ENCODE results near the gene FCRLB.
A peak's percentile ranks its signal among the peaks of the same experiment; 100 is the strongest.
"Not testable (repeated sequence)": the region's sequence is repeated elsewhere in the genome, so short reads cannot be mapped to it uniquely, and the experiment has no call there.

The FCRLB gene

DNA sequence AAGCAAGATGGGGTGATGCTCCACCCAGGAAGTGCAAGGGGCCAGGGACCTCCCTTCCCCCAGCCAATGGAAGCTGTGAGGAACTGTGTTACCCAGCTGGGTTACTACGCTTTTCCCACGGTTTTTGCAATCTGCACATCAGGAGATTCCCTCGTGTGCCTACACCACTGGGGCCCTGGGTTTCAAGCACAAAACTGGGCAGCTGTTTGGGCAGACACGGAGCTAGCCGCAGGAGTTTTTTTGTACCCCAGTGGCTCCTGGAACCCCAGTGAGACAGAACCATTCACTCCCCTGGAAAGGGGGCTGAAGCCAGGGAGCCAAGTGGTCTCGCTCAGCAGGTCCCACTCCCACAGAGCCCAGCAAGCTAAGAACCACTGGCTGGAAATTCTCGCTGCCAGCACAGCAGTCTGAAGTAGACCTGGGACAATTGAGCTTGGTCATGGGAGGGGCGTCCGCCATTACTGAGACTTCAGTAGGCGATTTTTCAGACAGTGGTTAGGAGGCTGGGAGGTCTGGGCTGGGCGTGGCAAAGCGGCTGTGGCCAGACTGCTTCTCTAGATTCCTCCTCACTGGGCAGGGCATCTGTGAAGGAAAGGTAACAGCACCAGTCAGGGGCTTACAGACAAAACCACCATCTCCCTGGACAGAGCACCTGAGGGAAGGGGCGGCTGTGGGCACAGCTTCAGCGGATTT lies 28.2 kb upstream of the FCRLB start:
- H2AFZ ChIP-seq (ENCODE audit: low read length, unreplicated experiment); H3K36me3 ChIP-seq (ENCODE audit: insufficient read depth, low read length); H3K79me2 ChIP-seq (ENCODE audit: control insufficient read depth, insufficient read depth, low read length, unreplicated experiment); H3K4me1 ChIP-seq (ENCODE audit: control insufficient read depth, insufficient read depth, low read length, unreplicated experiment); H3K27me3 ChIP-seq (ENCODE audit: insufficient read depth, low read length); H3K27ac ChIP-seq (ENCODE audit: low read depth, low read length); H3K4me3 ChIP-seq (ENCODE audit: low read depth, low read length): not testable (repeated sequence)

DNA sequence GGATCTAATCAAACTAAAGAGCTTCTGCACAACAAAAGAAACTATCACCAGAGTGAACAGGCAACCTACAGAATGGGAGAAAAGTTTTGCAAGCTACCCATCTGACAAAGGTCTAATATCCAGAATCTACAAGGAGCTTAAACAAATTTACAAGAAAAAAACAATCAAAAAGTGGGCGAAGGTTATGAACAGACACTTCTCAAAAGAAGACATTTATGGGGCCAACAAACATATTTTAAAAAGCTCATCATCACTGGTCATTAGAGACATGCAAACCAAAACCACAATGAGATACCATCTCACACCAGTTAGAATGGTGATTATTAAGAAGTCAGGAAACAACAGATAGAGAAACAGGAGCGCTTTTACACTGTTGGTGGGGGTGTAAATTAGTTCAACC lies 23.0 kb upstream of the FCRLB start:
- not testable (repeated sequence) for H3K27ac ChIP-seq (ENCODE audit: low read depth, low read length); H3K4me1 ChIP-seq (ENCODE audit: control insufficient read depth, insufficient read depth, low read length, unreplicated experiment); H3K36me3 ChIP-seq (ENCODE audit: insufficient read depth, low read length); H3K4me3 ChIP-seq (ENCODE audit: low read depth, low read length); H3K79me2 ChIP-seq (ENCODE audit: control insufficient read depth, insufficient read depth, low read length, unreplicated experiment); H3K27me3 ChIP-seq (ENCODE audit: insufficient read depth, low read length); H2AFZ ChIP-seq (ENCODE audit: low read length, unreplicated experiment)

GRCh38 chr1:161702250-161702649 lies 19.1 kb upstream of the FCRLB start:
- Histone ChIP-seq H2AFZ (ENCODE audit: low read length, unreplicated experiment) (no peak overlapping the region), H3K36me3 (ENCODE audit: insufficient read depth, low read length) (no peaks in the 10 kb centered on the region), H3K27me3 (ENCODE audit: insufficient read depth, low read length) (no peaks in the 10 kb centered on the region), H3K27ac (ENCODE audit: low read depth, low read length) (no peak overlapping the region), H3K79me2 (ENCODE audit: control insufficient read depth, insufficient read depth, low read length, unreplicated experiment) (no peaks in the 10 kb centered on the region), H3K4me3 (ENCODE audit: low read depth, low read length) (no peak overlapping the region), H3K4me1 (ENCODE audit: control insufficient read depth, insufficient read depth, low read length, unreplicated experiment) (peaks cover 16% of the 10 kb centered on the region)

- H3K4me1 ChIP-seq (ENCODE audit: control insufficient read depth, insufficient read depth, low read length, unreplicated experiment), result peaks cover 18% of the 10 kb centered on the region
- H3K27me3 ChIP-seq (ENCODE audit: insufficient read depth, low read length), result no peaks in the 10 kb centered on the region
- no peak overlapping the region for H3K4me3 ChIP-seq (ENCODE audit: low read depth, low read length)
- peak overlapping the region; percentile 93 for H3K27ac ChIP-seq (ENCODE audit: low read depth, low read length)
- H3K36me3 ChIP-seq (ENCODE audit: insufficient read depth, low read length), result no peaks in the 10 kb centered on the region
- no peak overlapping the region for H2AFZ ChIP-seq (ENCODE audit: low read length, unreplicated experiment)
- no peaks in the 10 kb centered on the region for H3K79me2 ChIP-seq (ENCODE audit: control insufficient read depth, insufficient read depth, low read length, unreplicated experiment)
Observed at GRCh38 chr1:161705537-161705936, 15.8 kb upstream of the FCRLB start.

GRCh38 chr1:161706113-161706481 lies 15.2 kb upstream of the FCRLB start:
- peak overlapping the region; percentile 73 for H2AFZ ChIP-seq (ENCODE audit: low read length, unreplicated experiment)
- H3K27ac ChIP-seq (ENCODE audit: low read depth, low read length), result peak overlapping the region; percentile 93
- peaks cover 18% of the 10 kb centered on the region for H3K4me1 ChIP-seq (ENCODE audit: control insufficient read depth, insufficient read depth, low read length, unreplicated experiment)
- no peak overlapping the region for H3K4me3 ChIP-seq (ENCODE audit: low read depth, low read length)
- no peaks in the 10 kb centered on the region for H3K36me3 ChIP-seq (ENCODE audit: insufficient read depth, low read length)
- H3K27me3 ChIP-seq (ENCODE audit: insufficient read depth, low read length), result no peaks in the 10 kb centered on the region
- no peaks in the 10 kb centered on the region for H3K79me2 ChIP-seq (ENCODE audit: control insufficient read depth, insufficient read depth, low read length, unreplicated experiment)

- H3K4me1 ChIP-seq (ENCODE audit: control insufficient read depth, insufficient read depth, low read length, unreplicated experiment), result peaks cover 18% of the 10 kb centered on the region
- H3K27ac ChIP-seq (ENCODE audit: low read depth, low read length), result peak within 1 kb of the TSS; percentile 93
- peak within 1 kb of the TSS; percentile 37; the same call in 1 of the 2 replicates for H3K4me3 ChIP-seq (ENCODE audit: low read depth, low read length)
- H3K27me3 ChIP-seq (ENCODE audit: insufficient read depth, low read length), result no peaks in the 10 kb centered on the region
- no peaks in the 10 kb centered on the region for H3K79me2 ChIP-seq (ENCODE audit: control insufficient read depth, insufficient read depth, low read length, unreplicated experiment)
- H2AFZ ChIP-seq (ENCODE audit: low read length, unreplicated experiment), result peak within 1 kb of the TSS; percentile 73
- no peaks in the 10 kb centered on the region for H3K36me3 ChIP-seq (ENCODE audit: insufficient read depth, low read length)
Observed at GRCh38 chr1:161706482-161707347, 14.6 kb upstream of the FCRLB start, which contains the start of gene FCRLA. FCRLA (plus strand) TSS chr1:161707229; CDS start chr1:161707265, 36 bp downstream.

GRCh38 chr1:161707503-161707902 lies 13.8 kb upstream of the FCRLB start:
- peak overlapping the region; percentile 93 for H3K27ac ChIP-seq (ENCODE audit: low read depth, low read length)
- no peaks in the 10 kb centered on the region for H3K79me2 ChIP-seq (ENCODE audit: control insufficient read depth, insufficient read depth, low read length, unreplicated experiment)
- no peaks in the 10 kb centered on the region for H3K27me3 ChIP-seq (ENCODE audit: insufficient read depth, low read length)
- no peak overlapping the region for H3K4me3 ChIP-seq (ENCODE audit: low read depth, low read length)
- H3K36me3 ChIP-seq (ENCODE audit: insufficient read depth, low read length), result no peaks in the 10 kb centered on the region
- no peak overlapping the region for H2AFZ ChIP-seq (ENCODE audit: low read length, unreplicated experiment)
- H3K4me1 ChIP-seq (ENCODE audit: control insufficient read depth, insufficient read depth, low read length, unreplicated experiment), result peaks cover 18% of the 10 kb centered on the region

- peaks cover 18% of the 10 kb centered on the region for H3K4me1 ChIP-seq (ENCODE audit: control insufficient read depth, insufficient read depth, low read length, unreplicated experiment)
- H3K79me2 ChIP-seq (ENCODE audit: control insufficient read depth, insufficient read depth, low read length, unreplicated experiment), result no peaks in the 10 kb centered on the region
- no peak overlapping the region for H2AFZ ChIP-seq (ENCODE audit: low read length, unreplicated experiment)
- no peaks in the 10 kb centered on the region for H3K27me3 ChIP-seq (ENCODE audit: insufficient read depth, low read length)
- no peak overlapping the region for H3K4me3 ChIP-seq (ENCODE audit: low read depth, low read length)
- H3K27ac ChIP-seq (ENCODE audit: low read depth, low read length), result no peak overlapping the region
- H3K36me3 ChIP-seq (ENCODE audit: insufficient read depth, low read length), result no peaks in the 10 kb centered on the region
Observed at GRCh38 chr1:161709373-161709772, 12.0 kb upstream of the FCRLB start.

DNA sequence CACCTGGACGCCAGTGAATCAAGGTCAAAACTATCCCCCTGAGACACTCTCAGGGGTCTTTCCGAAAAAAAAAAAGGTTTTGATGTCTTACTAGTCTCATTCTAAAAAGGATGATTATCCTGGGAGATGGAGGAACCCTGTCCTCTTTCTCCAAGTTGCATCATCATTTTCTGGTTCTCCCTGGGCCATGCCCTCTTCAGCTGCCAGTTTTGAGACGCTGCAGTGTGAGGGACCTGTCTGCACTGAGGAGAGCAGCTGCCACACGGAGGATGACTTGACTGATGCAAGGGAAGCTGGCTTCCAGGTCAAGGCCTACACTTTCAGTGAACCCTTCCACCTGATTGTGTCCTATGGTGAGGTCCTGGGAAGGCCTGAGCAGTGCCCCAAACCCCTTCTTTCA lies 10.8 kb upstream of the FCRLB start:
- no peak overlapping the region for H3K27ac ChIP-seq (ENCODE audit: low read depth, low read length)
- no peaks in the 10 kb centered on the region for H3K79me2 ChIP-seq (ENCODE audit: control insufficient read depth, insufficient read depth, low read length, unreplicated experiment)
- peaks cover 2% of the 10 kb centered on the region; the same call in 1 of the 2 replicates for H3K27me3 ChIP-seq (ENCODE audit: insufficient read depth, low read length)
- H3K4me3 ChIP-seq (ENCODE audit: low read depth, low read length), result no peak overlapping the region
- no peaks in the 10 kb centered on the region for H3K36me3 ChIP-seq (ENCODE audit: insufficient read depth, low read length)
- peaks cover 16% of the 10 kb centered on the region for H3K4me1 ChIP-seq (ENCODE audit: control insufficient read depth, insufficient read depth, low read length, unreplicated experiment)
- no peak overlapping the region for H2AFZ ChIP-seq (ENCODE audit: low read length, unreplicated experiment)

- no peak overlapping the region for H3K4me3 ChIP-seq (ENCODE audit: low read depth, low read length)
- H3K27me3 ChIP-seq (ENCODE audit: insufficient read depth, low read length), result peaks cover 4% of the 10 kb centered on the region; the same call in 1 of the 2 replicates
- no peak overlapping the region for H3K27ac ChIP-seq (ENCODE audit: low read depth, low read length)
Observed at GRCh38 chr1:161718559-161719324, 2.6 kb upstream of the FCRLB start.

More at GRCh38 chr1:161718559-161719324, 2.6 kb upstream of the FCRLB start:
- Histone ChIP-seq H3K36me3 (ENCODE audit: insufficient read depth, low read length) (no peaks in the 10 kb centered on the region), H2AFZ (ENCODE audit: low read length, unreplicated experiment) (no peak overlapping the region), H3K79me2 (ENCODE audit: control insufficient read depth, insufficient read depth, low read length, unreplicated experiment) (no peaks in the 10 kb centered on the region), H3K4me1 (ENCODE audit: control insufficient read depth, insufficient read depth, low read length, unreplicated experiment) (peaks cover 16% of the 10 kb centered on the region)
